NCI-H2029 (cell line): ENCODE measurements around the gene FBN2.

Experiments used
- DNase-seq: peaks from one replicate; lab custom pipeline; 2025; lab: John Stamatoyannopoulos, UW

Gene FBN2

DNA sequence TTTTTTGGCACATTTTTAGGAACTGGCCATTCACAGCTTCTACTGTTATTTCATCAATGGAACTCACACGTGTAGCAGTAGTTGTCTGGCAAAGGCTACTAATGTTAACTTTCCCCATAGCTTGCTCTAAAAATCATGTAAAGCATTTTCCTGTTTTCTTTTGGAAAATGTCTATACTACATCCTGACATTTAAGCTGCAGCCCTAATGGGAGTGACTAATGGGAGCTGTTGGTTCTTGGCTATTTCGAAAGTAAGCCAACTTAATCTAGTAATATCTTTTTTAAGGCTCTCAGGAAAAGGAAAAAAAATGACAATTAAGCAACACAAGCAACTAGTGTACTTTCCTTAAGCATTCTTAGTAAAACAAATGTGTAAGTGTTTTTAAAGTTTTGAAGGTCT is 285.3 kb downstream of the FBN2 start:
- DNase-seq: no peak

DNA sequence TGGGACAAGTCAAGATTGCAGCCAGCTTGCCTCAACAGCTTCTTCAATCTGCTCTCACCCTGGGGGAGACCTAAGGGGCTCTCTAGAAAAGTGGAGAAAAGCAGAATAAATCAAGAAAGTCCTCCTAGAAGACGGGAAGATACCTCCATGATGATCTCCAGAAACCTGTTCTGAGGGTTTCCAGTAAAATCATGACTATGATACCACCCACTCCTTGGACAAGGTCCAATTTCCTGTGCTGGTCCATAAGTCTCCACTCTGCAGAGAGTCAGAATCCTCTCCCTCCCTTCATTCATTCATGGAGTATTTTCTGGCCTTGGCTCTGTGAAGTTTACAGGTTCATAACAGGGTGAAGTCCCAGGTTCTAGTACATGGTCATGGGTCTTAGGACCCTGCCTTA is 285.8 kb downstream of the FBN2 start:
- DNase-seq: no peak

DNA sequence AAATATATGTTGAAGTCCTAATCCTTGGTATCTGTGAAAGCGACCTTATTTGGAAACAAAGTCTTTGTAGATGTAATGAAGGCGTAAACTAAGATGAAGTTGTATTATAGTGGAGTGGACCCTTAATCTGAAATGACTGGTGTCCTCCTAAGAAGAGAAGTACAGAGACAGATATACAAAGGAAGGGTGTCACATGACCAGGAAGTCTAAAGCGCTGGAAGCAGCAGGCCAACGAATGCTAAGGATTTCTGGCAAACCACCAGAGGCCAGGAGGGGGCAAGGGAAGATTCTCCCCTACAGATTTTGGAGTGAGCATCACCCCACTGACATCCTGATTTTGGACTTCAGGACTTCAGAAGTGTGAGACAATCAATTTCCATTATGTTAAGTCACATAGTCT is 292.1 kb downstream of the FBN2 start:
- no peak for DNase-seq

DNA sequence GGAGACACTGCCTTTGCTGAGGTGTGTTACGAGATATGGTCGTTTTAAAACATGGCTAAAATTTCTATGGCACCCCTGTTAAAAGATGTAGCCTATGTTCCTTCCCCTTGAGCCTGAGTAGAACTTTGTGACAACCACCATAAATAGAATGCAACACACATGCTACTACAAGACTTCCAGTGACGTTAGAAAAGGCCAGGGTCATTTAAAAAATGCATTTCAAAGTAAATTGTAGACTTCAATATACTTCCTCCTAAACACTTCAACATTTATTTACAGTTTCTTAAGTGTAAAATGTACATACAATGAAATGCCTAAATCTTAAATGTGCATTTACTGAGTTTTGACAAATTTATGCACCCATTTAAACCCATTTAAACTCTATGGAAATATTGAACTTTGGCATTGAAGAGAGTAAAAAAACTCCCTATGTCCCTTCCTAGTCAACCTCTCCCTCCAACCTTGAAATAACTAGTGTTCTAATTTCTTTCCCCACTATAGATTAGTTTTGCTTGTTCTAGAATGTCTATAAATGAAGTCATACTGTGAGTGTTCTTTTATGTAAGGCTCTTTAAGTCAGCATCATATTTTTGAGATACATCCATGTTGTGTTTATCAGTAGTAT is 294.0 kb downstream of the FBN2 start:
- DNase-seq: no peak

DNA sequence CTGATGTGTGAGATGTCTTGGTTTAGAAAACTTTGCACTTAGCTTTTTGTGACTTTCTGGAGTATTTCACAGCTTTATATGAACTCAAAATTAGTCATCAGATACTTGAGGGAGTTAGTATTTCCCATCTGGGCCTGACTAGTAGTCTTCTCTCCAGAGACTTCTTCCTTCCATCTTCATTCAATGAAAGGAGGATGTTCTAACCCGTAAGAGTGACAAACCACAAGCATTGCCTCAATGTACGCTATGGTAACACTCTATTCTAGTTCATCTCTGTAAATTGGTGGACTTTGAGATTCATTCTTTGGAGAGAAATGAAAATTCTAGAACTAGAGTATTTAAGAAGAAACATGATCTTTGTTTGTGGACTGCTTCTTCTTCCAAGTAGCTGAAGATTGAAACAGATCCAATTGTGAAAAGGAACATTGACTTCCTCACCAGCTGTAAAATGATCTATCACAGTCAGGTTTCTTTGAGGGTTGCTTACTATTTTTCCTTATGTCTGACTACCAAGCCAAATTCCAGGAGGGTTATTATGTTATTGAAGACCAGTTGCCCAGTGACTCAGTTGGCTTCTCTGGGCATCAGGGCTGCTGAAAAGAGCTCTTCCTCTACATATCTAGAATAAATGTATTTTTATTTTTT is 296.9 kb downstream of the FBN2 start:
- no peak for DNase-seq

DNA sequence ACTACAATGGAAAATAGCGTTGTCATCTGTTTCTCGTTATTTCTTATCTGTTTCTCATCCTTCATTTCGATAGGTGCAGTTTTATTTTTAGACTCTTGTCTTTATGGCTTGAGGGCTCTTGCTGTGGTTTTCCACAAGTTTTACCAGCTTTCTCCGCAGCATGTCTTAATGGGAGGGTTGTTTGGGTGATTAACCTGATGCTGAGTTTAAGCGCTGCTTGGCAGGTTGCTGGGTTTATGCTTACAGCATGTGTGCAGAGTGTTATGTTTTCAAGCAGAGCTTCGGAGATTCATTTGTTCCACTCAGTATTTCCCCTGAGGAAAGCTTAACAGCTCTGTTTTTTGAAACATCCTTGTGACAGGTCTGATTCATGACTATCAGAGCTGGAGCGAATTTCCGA is 300.5 kb downstream of the FBN2 start:
- DNase-seq: no peak

DNA sequence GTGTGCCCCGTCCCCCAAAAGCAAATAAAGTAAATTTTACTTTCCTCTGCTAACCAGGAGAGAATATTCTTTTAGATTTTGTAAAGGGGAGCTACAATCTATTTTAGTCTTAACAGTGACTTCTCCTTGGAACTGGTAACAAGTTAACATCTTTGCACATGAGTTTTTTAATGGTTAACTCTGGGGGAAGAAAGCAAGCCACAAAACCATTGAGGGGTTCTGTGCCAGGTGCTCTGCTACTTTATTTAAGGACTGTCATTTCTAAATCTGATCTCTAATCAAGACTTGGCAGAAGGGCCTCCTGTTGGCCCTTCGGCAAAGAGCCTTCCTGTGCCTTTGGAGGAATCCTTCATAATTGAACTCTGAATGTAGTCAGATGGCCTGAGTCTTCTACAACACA is 301.0 kb downstream of the FBN2 start:
- DNase-seq: no peak

DNA sequence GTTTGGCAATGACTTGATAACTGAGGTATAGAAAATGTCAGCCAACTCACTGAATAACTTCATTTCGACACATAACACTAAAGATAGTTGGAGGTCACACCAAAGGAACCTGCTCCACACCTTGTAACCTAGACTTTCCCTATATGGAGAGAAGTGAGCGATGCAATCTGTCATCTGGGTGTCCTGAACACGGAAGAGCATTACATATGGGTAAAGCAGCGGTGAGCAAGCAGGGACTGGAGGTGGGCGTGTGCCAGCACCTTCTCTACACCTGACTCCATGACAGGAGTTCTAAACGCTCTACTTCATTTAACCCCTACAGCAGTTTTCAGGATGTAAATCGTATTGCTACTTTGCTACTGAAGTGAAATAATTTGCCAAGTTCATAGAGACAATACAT is 301.7 kb downstream of the FBN2 start:
- DNase-seq: no peak

DNA sequence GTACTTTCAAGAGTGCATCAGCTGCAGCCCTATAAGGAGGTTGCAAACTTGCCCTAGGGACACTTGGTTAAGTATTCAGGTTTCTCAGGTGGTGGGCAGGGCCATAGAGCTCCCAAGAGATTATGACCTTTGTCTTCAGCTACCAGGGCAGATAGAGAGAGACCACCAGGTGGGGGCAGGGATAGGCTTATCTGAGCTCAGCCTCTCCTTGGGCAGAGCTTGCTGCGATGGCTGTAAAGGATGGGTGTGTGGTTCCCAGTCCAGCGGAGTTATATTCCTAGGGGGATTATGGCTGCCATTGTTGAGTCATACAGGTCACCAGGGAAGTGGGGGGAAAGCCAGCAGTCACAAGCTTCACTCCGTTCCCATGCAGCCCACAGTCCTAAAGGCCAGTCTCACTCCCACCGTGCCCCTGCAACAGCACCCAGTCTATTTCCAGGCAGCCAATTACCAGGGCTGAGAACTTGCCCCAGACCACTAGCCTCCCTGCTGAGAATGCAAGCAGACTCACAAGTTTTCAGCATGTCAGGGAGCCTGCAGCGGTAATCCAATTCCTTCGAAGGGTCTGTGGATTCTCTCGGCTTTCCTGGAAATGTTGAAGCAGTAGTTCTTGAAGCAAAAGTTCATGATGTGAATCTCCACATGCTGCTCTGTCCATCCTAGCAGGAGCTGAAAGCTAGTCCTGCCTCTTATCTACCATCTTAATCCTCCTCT is 303.0 kb downstream of the FBN2 start:
- DNase-seq: no peak

DNA sequence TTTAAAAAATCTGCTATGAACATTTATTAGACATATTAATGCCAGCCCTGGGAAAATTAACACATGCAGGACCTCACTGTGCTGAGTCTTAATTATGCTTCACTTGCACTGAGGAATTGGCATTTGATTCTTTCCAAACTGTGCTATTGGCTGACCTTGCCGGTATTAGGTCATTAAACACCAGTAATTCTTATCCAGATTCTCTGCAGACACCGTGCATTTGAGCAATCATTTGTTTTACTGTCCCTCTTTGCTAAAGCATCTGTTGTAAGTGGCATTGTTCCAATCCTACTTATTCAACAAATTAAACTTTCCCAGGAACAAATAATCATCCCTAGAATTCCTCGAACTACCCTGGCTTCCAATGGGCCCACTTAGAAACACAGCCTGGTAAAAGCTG is 309.5 kb downstream of the FBN2 start:
- no peak for DNase-seq

DNA sequence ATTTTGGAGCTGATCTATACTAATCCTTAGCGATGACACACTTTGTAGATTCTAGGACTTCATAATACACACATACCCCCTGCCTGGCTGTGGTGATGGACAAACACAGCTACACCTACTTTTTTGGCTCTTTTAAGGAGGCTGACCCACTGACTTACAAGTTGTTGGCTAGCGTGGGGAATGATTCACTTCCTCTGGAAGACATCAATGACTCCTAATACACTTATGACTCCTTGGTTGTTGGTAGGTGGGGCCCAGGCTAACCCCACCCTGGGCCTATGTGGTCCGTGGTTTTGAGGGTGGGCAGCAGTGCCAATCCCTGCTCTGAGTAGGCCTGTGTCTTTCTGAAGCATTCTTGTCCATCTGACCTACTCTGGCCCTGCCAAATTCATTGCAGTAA is 310.0 kb downstream of the FBN2 start:
- no peak for DNase-seq

DNA sequence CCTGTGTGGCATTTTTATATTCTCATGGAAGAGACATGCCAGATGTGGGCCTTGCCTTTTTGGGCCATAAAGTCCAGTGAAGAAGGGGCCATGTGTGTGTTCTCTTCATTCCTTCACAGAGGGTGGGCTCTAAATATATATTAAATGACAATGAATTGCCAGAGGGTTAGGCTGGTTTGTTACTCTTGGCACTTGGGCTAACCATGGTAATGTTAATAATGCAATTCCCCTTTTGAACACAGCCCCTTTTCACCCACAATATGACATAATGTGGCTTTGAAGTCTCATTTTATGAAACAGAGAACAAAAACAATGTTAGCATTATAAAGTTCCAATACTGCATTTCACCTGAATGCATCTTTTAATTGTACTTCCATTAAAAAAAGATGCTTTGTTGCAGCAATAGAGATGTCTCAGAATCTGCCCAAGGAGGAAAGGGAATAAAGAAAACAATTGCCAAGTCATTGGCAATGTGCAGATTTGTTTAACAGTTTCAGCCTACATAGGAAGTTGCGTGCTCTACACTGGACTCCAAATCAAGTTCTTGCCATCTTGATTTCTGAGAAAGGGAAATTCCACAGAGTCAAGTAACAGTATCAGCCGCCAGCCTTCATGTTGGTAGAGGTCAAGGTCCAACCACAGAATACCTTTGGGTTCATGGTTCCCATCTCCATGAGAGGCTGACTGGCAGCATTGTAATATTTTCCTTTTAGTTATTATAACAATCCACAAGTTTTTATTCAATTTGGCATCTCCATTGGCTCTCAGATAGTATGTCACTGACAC is 312.6 kb downstream of the FBN2 start:
- DNase-seq: no peak

DNA sequence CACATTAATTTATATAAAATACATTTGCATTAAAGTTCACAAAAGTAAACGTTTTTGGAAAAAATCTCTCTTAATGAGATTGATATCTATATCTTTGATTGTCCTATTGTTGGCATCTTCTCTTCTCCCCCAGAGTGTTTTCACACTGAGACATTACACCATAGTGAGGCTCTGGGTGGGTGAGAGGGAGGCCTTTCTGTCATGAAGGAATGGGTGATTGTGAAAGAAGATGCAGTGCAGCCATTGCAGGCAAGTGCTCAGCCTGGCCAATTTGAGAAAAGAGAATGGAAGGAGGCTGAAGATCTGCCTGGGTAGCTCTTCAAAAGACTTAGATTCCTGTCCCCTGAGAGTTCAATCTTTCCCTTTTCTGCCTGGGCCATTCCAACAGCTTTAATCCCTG is 313.7 kb downstream of the FBN2 start:
- no peak for DNase-seq

DNA sequence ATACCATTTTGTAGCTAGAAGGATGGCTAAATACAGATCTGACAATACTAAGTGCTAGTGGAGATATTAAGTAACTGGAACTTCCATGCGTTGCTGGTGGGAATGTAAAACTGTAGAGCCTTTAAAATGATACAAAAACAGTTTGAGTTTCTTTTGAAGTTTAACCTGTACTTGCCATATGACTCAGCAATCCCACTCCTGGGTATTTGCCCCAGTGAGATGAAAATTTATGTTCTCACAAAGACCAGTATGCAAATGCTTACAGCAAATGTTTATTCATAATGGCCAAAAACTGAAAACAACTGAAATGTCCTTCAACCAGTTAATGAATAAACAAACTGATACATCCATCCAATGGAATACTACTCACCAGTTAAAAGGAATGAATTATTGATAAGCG is 317.2 kb downstream of the FBN2 start:
- no peak for DNase-seq

DNA sequence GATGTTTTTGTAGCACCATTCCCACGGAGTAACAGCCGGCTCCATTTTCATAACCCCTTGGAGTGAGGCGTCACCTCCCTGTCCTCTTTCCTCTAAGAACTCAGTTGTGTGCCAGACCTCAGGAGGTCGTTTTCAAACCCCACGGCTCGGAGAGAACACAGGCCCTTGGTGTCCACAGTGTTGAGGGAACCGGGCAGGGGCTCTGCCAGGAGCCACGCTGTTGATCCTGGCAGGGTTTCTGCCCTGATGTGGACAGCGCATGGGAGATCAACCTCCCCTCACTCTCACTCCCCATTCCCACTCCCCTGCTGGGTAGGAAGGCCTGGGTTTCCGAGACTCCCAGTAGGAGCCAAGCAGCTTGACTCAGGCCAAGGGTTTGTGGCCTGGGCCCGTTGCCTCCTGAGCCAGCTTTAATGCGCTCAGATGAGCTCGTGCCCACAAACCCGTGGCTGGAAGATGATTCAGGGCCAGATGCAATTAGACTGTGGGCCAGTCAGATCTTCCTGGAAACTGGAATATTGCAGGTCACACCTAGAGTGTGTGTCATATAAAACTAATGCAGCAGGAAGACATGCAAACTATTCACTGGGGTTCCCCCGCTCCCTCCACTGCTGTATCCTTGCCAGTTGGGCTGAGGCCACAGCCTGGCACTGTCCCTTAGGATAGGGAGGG is 321.0 kb downstream of the FBN2 start:
- no peak for DNase-seq

DNA sequence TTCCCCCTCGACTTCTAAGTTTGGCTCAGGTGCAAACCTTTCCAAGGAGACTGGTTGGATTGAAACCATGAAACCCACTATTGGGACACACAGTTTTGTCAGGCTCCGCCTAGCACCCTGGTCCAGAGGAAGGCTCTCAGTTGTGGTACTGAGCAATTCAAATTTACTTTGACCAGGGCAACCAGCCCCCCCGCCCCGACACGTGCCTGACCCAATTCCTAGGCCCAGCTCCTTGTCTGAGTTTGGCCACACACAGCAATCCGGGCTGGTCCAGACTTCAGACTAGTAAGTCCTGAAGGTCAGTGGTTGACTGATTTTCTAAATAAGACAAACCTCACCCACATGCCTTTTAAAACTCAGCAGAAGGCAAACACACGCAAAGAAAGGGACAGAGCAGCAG is 321.8 kb downstream of the FBN2 start:
- no peak for DNase-seq

DNA sequence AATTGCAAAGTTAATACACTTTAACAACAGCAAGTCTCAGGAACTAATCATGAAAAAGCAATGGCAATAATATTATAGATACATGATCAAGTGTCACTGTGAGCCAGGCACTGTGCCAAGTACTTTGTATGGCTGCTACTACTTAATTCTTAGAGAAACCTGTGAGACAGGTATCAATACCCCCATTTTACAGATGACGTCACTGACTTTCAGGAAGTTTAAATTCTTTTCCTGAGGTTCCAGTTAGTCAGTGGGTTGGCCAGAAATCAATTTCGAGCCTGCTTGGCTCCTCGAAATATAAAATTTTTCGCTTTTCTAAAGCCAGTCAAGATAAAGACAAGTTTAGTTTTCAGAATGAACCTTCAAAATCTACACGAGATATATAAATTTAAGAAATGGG is 324.2 kb downstream of the FBN2 start:
- no peak for DNase-seq

DNA sequence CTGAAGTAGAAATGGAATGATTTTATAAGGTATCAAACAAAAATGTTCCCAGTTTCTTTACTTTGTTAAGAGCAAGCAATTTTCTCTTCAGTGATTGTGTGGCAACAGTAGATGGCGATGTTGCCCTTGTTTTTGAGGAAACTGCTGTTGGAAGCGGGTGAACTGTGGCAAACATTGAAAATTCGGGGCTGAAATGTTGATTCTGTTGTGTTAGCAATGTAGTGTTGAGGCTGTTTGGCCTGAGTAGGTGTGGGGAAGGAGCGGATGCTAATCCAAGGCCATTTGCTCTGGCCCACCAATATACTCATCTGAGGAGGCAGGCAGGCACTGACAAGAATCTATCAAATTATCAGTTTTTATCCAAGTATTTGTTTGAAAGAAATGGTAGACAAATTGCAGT is 324.7 kb downstream of the FBN2 start:
- DNase-seq: peak; percentile 45

DNA sequence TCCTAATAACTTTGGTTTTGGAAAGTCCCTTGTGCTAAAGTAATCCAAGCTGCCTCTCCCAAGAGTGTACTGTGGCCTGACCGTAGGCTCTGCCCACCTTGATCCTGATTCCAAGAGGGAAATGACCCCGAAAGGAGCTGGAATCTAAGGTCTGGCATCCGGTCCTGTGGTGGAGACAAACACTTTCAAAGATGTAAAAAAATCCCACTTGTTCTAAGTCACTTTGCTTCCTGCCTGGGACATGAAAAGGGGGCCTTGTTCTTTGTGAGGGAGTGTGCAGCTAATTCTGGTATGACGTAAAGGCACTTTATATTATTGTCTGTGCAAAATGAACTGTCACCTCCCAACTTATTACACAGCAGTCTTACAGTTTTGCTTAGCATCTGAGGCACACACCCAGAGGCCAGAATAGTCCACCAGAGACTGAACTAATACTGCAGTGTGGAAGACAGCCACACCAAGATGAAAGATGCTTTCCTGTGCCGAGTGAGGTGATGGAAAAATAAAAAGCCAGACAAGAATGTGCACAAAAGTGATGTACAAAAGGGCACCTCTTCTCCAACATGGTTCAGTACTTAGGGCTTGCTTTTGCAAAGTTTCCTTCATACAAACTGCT is 325.7 kb downstream of the FBN2 start:
- DNase-seq: no peak

DNA sequence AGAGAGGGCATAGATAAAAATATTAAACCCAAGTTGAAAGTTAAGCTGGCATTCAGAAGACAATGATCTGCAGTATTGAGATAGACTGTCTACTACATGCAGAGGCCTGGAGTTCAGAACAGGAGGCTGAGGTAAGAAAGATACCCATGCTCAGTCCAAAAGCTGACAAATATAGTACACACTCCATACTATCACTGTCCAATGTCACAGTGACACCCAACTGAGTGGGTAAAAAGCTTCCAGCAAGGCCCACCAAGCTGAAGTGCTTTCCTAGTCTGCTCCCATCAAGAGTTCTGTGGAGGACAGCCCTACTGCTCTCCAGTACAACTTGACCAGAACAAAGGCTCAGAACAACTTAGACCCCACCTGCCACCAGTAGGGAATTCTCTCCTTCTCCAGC is 329.6 kb downstream of the FBN2 start:
- DNase-seq: no peak
